Vagina (tissue), 2 donors: ENCODE measurements around the gene PATJ.

Source experiments
- CTCF ChIP-seq, 3 experiments: fragments of 450-650 bp in 2 of 3; fragments of 200-600 bp in 1 of 3; sonication (generic) in 1 of 3; IDR thresholded peaks; one replicate each; pipeline ENCODE4 v1.5.1; 2017 to 2019; ENCODE audit warnings: antibody characterized with exemption in 3 of 3, mild to moderate bottlenecking in 2 of 3, moderate library complexity in 2 of 3
- POLR2A ChIP-seq, 2 donors: fragments of 450-650 bp; IDR thresholded peaks; one replicate each; pipeline ENCODE4 v1.6.1; 2017; ENCODE audit warnings: antibody characterized with exemption in 2 of 2, mild to moderate bottlenecking in 2 of 2, moderate library complexity in 2 of 2
- POLR2AphosphoS5 ChIP-seq, 2 donors: sonication (generic); formaldehyde crosslinking; IDR thresholded peaks; one replicate each; pipeline ENCODE4 v1.9.0; 2017; ENCODE audit warnings: antibody characterized with exemption in 2 of 2, mild to moderate bottlenecking in 2 of 2, low read depth in 1 of 2; ENCODE audit not compliant: insufficient read depth in 1 of 2

GRCh38 chr1:61888808-61889207 lies 146.5 kb downstream of the PATJ start:
- TF ChIP-seq CTCF (IDR thresholded peaks at IDR 0.05) (no peak), POLR2A (IDR thresholded peaks at IDR 0.05) (no peak), POLR2AphosphoS5 (IDR thresholded peaks at IDR 0.05; ENCODE audit: insufficient read depth in 1 of 2, low read depth in 1 of 2) (no peak)
